ENCODE measurements around the gene FOLR3.

GRCh38 chr11:72102162-72102561 lies 33.4 kb upstream of the FOLR3 start:
- TF ChIP-seq CREM (CRISPR knock-in tag; IDR thresholded peaks at IDR 0.05) (no peak), CTCF (IDR thresholded peaks at IDR 0.05) (no peak), ESRRA (CRISPR knock-in tag; IDR thresholded peaks at IDR 0.05; ENCODE audit: borderline replicate concordance) (no peak)
- TF ChIP-seq, protein P1, sequence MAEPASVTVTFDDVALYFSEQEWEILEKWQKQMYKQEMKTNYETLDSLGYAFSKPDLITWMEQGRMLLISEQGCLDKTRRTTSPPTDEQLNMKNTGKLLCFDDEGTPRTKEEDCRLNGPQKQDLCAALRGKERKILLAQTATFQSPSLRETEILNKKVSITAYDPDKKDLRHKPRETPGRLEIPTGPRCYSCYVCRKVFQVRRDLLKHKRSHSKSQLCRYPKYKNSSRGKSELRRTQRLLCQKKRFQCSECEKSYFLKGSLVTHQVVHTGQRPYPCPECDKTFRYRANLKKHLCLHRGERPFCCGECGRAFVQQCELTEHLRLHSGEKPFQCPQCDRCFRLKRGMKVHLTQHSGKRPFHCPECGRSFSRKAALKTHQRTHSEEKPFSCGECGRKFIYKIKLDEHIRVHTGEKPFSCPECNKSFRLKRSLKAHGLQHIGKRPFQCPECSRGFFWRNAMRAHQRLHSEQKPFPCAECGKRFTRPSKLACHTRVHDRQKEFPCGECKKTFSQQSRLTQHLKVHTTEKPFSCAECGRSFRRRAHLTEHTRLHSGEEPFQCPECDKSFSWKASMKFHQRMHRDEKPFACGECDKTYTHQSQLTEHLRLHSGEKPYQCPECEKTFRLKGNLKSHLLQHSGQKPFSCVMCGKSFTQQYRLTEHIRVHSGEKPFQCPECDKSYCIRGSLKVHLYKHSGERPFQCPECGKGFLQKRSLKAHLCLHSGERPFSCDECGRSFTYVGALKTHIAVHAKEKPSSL (CRISPR knock-in tag; conservative IDR thresholded peaks at IDR 0.05): no peak
- TF ChIP-seq, protein P2, sequence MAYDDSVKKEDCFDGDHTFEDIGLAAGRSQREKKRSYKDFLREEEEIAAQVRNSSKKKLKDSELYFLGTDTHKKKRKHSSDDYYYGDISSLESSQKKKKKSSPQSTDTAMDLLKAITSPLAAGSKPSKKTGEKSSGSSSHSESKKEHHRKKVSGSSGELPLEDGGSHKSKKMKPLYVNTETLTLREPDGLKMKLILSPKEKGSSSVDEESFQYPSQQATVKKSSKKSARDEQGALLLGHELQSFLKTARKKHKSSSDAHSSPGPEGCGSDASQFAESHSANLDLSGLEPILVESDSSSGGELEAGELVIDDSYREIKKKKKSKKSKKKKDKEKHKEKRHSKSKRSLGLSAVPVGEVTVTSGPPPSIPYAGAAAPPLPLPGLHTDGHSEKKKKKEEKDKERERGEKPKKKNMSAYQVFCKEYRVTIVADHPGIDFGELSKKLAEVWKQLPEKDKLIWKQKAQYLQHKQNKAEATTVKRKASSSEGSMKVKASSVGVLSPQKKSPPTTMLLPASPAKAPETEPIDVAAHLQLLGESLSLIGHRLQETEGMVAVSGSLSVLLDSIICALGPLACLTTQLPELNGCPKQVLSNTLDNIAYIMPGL (CRISPR knock-in tag; IDR thresholded peaks at IDR 0.05): no peak

All from WTC11 (cell line).